Vagina (tissue), 2 donors: Measurements from ENCODE around the gene TYW1. TPM values are rescaled to one million over a fixed set of nuclear protein-coding genes. Genes with fewer than 3 reads are reported as not detected.
A peak's percentile ranks its signal among the peaks of the same experiment; 100 is the strongest.
"Not testable (repeated sequence)": the region's sequence is repeated elsewhere in the genome, so short reads cannot be mapped to it uniquely, and the experiment has no call there.

ENCODE experiments used
- DNase-seq, 2 donors: peaks; one replicate each; pipeline ENCODE4 v3.0.0-alpha.2; 2017; ENCODE audit errors: extremely low spot score in 2 of 2
- H3K27ac ChIP-seq: fragments of 200-600 bp; sonication (generic); one replicate; pipeline ENCODE4 v1.5.1; 2019
- H3K27me3 ChIP-seq: fragments of 200-600 bp; sonication (generic); one replicate; pipeline ENCODE4 v1.5.1; 2019
- H3K36me3 ChIP-seq, 2 donors: fragments of 200-600 bp; sonication (generic); one replicate each; pipeline ENCODE4 v1.5.1; 2017 to 2019
- H3K4me1 ChIP-seq: fragments of 200-600 bp; sonication (generic); one replicate; pipeline ENCODE4 v1.5.1; 2019
- H3K4me3 ChIP-seq, 2 donors: fragments of 200-600 bp; sonication (generic); 1 replicate in 1 of 2; 2 replicates in 1 of 2; pipeline ENCODE4 v1.5.1; 2016 to 2019
- H3K9me3 ChIP-seq: fragments of 200-600 bp; sonication (generic); one replicate; pipeline ENCODE4 v1.5.1; 2019
- POLR2A ChIP-seq, 2 donors: fragments of 450-650 bp; IDR thresholded peaks; one replicate each; pipeline ENCODE4 v1.6.1; 2017; ENCODE audit warnings: antibody characterized with exemption in 2 of 2, mild to moderate bottlenecking in 2 of 2, moderate library complexity in 2 of 2
- POLR2AphosphoS5 ChIP-seq, 2 donors: sonication (generic); formaldehyde crosslinking; IDR thresholded peaks; one replicate each; pipeline ENCODE4 v1.9.0; 2017; ENCODE audit warnings: antibody characterized with exemption in 2 of 2, mild to moderate bottlenecking in 2 of 2, low read depth in 1 of 2; ENCODE audit not compliant: insufficient read depth in 1 of 2
- intact Hi-C: fragments of 100-400 bp; cut with DNase I; formaldehyde crosslinking; loops from one replicate; pipeline ENCODE4 v1.15.1; 2023
- total RNA-seq: library from RNA; depleted of rRNA; stranded (reverse); fragments of >200 nt; gene quantifications from one replicate; pipeline ENCODE4 v1.2.3, GENCODE V29; 2016
- TF ChIP-seq, protein P1 (sequence below), 3 experiments: fragments of 450-650 bp in 2 of 3; fragments of 200-600 bp in 1 of 3; sonication (generic) in 1 of 3; IDR thresholded peaks; one replicate each; pipeline ENCODE4 v1.5.1; 2017 to 2019; ENCODE audit warnings: antibody characterized with exemption in 3 of 3, mild to moderate bottlenecking in 2 of 3, moderate library complexity in 2 of 3

TYW1 gene, protein sequence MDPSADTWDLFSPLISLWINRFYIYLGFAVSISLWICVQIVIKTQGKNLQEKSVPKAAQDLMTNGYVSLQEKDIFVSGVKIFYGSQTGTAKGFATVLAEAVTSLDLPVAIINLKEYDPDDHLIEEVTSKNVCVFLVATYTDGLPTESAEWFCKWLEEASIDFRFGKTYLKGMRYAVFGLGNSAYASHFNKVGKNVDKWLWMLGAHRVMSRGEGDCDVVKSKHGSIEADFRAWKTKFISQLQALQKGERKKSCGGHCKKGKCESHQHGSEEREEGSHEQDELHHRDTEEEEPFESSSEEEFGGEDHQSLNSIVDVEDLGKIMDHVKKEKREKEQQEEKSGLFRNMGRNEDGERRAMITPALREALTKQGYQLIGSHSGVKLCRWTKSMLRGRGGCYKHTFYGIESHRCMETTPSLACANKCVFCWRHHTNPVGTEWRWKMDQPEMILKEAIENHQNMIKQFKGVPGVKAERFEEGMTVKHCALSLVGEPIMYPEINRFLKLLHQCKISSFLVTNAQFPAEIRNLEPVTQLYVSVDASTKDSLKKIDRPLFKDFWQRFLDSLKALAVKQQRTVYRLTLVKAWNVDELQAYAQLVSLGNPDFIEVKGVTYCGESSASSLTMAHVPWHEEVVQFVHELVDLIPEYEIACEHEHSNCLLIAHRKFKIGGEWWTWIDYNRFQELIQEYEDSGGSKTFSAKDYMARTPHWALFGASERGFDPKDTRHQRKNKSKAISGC
- total RNA-seq: 40.8 TPM

GRCh38 chr7:66996444-66997191 is at the start of gene TYW1:
Gene TYW1 (plus strand): TSS chr7:66996833. CDS start chr7:66996979, 146 bp downstream.
- H3K9me3 ChIP-seq, intact Hi-C loops, H3K27me3 ChIP-seq: not testable (repeated sequence)
- peak; percentile 76 to 84 for TF ChIP-seq POLR2AphosphoS5 (IDR thresholded peaks at IDR 0.05; ENCODE audit: insufficient read depth in 1 of 2, low read depth in 1 of 2)
- TF ChIP-seq POLR2A (IDR thresholded peaks at IDR 0.05): peak in 1 of 2 donors; percentile 28
- Histone ChIP-seq H3K4me1 (peaks cover 25% of the 10 kb centered on the region), H3K4me3 (peak within 1 kb of the TSS; percentile 72 to 78), H3K36me3 (peaks cover 0 to 21% of the 10 kb centered on the region in 2 donors), H3K27ac (peak within 1 kb of the TSS; percentile 93)
- peak; percentile 99 for DNase-seq

DNA sequence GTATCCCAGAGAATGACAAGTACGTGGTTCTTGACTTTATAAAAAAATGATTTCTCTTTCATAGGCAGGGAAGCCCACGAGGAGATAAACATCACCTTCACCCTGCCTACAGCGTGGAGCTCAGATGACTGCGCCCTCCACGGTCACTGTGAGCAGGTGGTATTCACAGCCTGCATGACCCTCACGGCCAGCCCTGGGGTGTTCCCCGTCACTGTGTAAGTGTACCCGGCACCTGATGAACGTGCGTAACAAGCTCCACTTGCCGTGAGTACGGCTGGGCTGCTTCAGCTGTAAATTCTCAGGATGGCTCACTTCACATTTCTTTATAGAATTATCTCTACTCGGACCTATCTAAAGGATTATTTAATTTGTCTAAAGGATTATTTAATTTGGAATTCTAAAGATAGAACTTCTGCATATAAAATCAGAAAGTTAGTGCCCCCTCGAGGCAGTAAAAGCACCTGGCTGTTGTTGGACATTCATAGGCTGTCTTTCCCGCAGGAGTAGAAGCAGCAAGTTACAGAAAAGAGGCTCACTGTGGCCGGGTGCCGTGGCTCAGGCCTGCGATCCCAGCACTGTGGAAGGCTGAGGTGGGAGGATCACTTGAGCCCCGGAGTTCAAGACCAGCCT is 48.0 kb upstream of the TYW1 start:
- TF ChIP-seq POLR2AphosphoS5 (IDR thresholded peaks at IDR 0.05; ENCODE audit: insufficient read depth in 1 of 2, low read depth in 1 of 2): no peak
- no peak overlapping the region for H3K4me3 ChIP-seq
- peaks cover 0 to 66% of the 10 kb centered on the region in 2 donors for H3K36me3 ChIP-seq
- no peak overlapping the region for H3K27ac ChIP-seq
- no peaks in the 10 kb centered on the region for H3K9me3 ChIP-seq
- intact Hi-C loops: no loop called here
- DNase-seq: no peak
- H3K27me3 ChIP-seq: no peaks in the 10 kb centered on the region
- H3K4me1 ChIP-seq: no peaks in the 10 kb centered on the region

GRCh38 chr7:66950311-66950710 is 46.3 kb upstream of the TYW1 start:
- no peak for TF ChIP-seq POLR2A (IDR thresholded peaks at IDR 0.05)
- TF ChIP-seq, protein P1, sequence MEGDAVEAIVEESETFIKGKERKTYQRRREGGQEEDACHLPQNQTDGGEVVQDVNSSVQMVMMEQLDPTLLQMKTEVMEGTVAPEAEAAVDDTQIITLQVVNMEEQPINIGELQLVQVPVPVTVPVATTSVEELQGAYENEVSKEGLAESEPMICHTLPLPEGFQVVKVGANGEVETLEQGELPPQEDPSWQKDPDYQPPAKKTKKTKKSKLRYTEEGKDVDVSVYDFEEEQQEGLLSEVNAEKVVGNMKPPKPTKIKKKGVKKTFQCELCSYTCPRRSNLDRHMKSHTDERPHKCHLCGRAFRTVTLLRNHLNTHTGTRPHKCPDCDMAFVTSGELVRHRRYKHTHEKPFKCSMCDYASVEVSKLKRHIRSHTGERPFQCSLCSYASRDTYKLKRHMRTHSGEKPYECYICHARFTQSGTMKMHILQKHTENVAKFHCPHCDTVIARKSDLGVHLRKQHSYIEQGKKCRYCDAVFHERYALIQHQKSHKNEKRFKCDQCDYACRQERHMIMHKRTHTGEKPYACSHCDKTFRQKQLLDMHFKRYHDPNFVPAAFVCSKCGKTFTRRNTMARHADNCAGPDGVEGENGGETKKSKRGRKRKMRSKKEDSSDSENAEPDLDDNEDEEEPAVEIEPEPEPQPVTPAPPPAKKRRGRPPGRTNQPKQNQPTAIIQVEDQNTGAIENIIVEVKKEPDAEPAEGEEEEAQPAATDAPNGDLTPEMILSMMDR (IDR thresholded peaks at IDR 0.05): no peak
- no peak for TF ChIP-seq POLR2AphosphoS5 (IDR thresholded peaks at IDR 0.05; ENCODE audit: insufficient read depth in 1 of 2, low read depth in 1 of 2)
- intact Hi-C loops: no loop called here
- H3K4me3 ChIP-seq: no peak overlapping the region

GRCh38 chr7:66950763-66951162 is 45.9 kb upstream of the TYW1 start:
- no peak overlapping the region for H3K4me3 ChIP-seq
- no peaks in the 10 kb centered on the region for H3K4me1 ChIP-seq
- no peaks in the 10 kb centered on the region for H3K27me3 ChIP-seq
- intact Hi-C loops: no loop called here
- no peaks in the 10 kb centered on the region for H3K9me3 ChIP-seq
- H3K27ac ChIP-seq: no peak overlapping the region
- H3K36me3 ChIP-seq: peaks cover 0 to 72% of the 10 kb centered on the region in 2 donors
- TF ChIP-seq, protein P1 (IDR thresholded peaks at IDR 0.05): no peak
- TF ChIP-seq POLR2A (IDR thresholded peaks at IDR 0.05) (no peak), POLR2AphosphoS5 (IDR thresholded peaks at IDR 0.05; ENCODE audit: insufficient read depth in 1 of 2, low read depth in 1 of 2) (no peak)
- no peak for DNase-seq

More at GRCh38 chr7:66950311-66950710, 46.3 kb upstream of the TYW1 start:
- DNase-seq: no peak
- Histone ChIP-seq H3K27ac (no peak overlapping the region), H3K36me3 (peaks cover 0 to 72% of the 10 kb centered on the region in 2 donors), H3K4me1 (no peaks in the 10 kb centered on the region), H3K9me3 (no peaks in the 10 kb centered on the region), H3K27me3 (no peaks in the 10 kb centered on the region)

DNA sequence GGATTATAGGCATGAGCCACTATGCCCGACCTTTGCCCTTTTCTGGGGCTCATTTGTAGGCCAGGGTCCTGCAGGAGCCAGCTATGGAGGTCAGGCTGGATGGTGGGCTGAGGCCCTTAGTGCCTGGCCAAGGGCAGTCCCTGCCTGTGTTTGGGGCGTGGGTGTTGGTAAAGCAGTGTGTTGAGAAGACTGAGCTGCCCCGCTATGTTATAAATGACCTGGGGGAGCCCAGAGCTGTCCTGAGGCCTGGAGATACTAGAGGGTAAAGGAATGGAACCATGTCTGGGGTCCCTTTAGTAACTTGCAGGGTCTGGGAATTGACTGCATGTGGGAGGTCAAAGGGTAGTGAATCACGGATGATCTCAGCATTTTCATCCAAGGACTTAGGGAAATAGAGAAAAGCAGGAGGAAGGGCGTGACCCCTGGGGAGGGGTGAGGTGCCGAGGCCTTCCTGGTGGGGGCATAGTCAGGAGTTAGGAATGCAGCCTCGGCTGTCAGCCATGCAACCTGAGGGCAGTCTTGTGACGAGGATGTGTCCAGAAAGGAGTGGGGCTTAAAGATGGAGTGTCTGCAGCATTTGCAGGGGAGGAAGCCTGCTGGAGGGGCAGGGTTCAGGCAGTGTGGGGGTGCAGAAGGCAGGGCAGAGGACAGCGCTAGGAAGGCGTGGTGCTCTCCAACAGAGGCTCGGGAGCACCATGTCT is 44.1 kb upstream of the TYW1 start:
- H3K4me1 ChIP-seq: no peaks in the 10 kb centered on the region
- H3K27ac ChIP-seq: no peak overlapping the region
- no peaks in the 10 kb centered on the region for H3K9me3 ChIP-seq
- TF ChIP-seq POLR2AphosphoS5 (IDR thresholded peaks at IDR 0.05; ENCODE audit: insufficient read depth in 1 of 2, low read depth in 1 of 2) (no peak), POLR2A (IDR thresholded peaks at IDR 0.05) (no peak)
- TF ChIP-seq, protein P1 (IDR thresholded peaks at IDR 0.05): no peak
- DNase-seq: no peak
- no peak overlapping the region for H3K4me3 ChIP-seq
- no peaks in the 10 kb centered on the region for H3K27me3 ChIP-seq
- peaks cover 0 to 81% of the 10 kb centered on the region in 2 donors for H3K36me3 ChIP-seq
- intact Hi-C loops: no loop called here
